Body of pancreas (tissue), 4 donors: ENCODE measurements around the gene STRBP. TPM values are rescaled to one million over a fixed set of nuclear protein-coding genes. Genes with fewer than 3 reads are reported as not detected.

Experiments used
- ATAC-seq: fragments of 150-250 bp; one replicate; pipeline ENCODE4 v1.9.1; 2016
- DNase-seq, 4 donors: peaks; one replicate each; pipeline ENCODE4 v3.0.0-alpha.2; 2019
- H3K27ac ChIP-seq, 4 donors: fragments of 200-600 bp; sonication (generic); 1 replicate in 3 of 4; 2 replicates in 1 of 4; pipeline versions ENCODE4 v1.5.1 to v1.6.1; 2016 to 2019; ENCODE audit warnings: mild to moderate bottlenecking in 1 of 4, mixed read lengths in 1 of 4, moderate library complexity in 1 of 4
- H3K27me3 ChIP-seq, 2 donors: fragments of 200-600 bp; sonication (generic); one replicate each; pipeline ENCODE4 v1.6.0; 2016; ENCODE audit warnings: mild to moderate bottlenecking in 1 of 2
- H3K36me3 ChIP-seq, 2 donors: fragments of 200-600 bp; sonication (generic); replicated peaks in 1 of 2; 2 replicates each; pipeline ENCODE4 v1.5.1; 2016; ENCODE audit warnings: low read depth in 2 of 2; ENCODE audit not compliant: insufficient read depth in 1 of 2
- H3K4me1 ChIP-seq: fragments of 200-600 bp; sonication (generic); one replicate; pipeline ENCODE4 v1.6.0; 2016
- H3K4me3 ChIP-seq, 2 donors: fragments of 200-600 bp; sonication (generic); 1 replicate in 1 of 2; 2 replicates in 1 of 2; pipeline ENCODE4 v1.5.1; 2016 to 2019
- H3K9me3 ChIP-seq, 3 donors: fragments of 200-600 bp; sonication (generic); 1 replicate in 2 of 3; 2 replicates in 1 of 3; pipeline ENCODE4 v1.5.1; 2016
- CTCF ChIP-seq, 7 experiments: fragments of 450-650 bp in 4 of 7; fragments of 200-600 bp in 3 of 7; sonication (generic) in 3 of 7; IDR thresholded peaks; one replicate each; pipeline ENCODE4 v1.5.1; 2016 to 2019; ENCODE audit warnings: antibody characterized with exemption in 7 of 7
- POLR2A ChIP-seq, 3 donors: fragments of 450-650 bp; IDR thresholded peaks; one replicate each; pipeline ENCODE4 v1.6.1; 2016; ENCODE audit warnings: antibody characterized with exemption in 3 of 3, mild to moderate bottlenecking in 2 of 3
- WGBS, 2 donors: methylation state at CpG; one replicate each; pipeline ENCODE4 v1.1.5; 2017; 5-methylcytosine and 5-hydroxymethylcytosine counted together
- intact Hi-C: fragments of 100-400 bp; cut with DNase I; formaldehyde crosslinking; loops from one replicate; pipeline ENCODE4 v1.15.1; 2023
- total RNA-seq, 2 donors: library from RNA; depleted of rRNA; stranded (reverse); fragments of >200 nt; gene quantifications; one replicate each; pipeline ENCODE4 v1.1.0, GENCODE V29; 2016

STRBP gene
- total RNA-seq, 2 donors from 2014 or later = 11.5 to 13.5 TPM

GRCh38 chr9:123085916-123086315 is 182.5 kb downstream of the STRBP start:
- peaks cover 0 to 8% of the 10 kb centered on the region in 2 donors for H3K36me3 ChIP-seq

GRCh38 chr9:123084256-123084655 is 184.1 kb downstream of the STRBP start:
- Histone ChIP-seq H3K4me1 (no peaks in the 10 kb centered on the region), H3K4me3 (no peak overlapping the region), H3K9me3 (no peaks in the 10 kb centered on the region), H3K36me3 (peaks cover 0 to 2% of the 10 kb centered on the region in 2 donors), H3K27me3 (no peaks in the 10 kb centered on the region), H3K27ac (no peak overlapping the region)
- TF ChIP-seq POLR2A (IDR thresholded peaks at IDR 0.05) (no peak), CTCF (IDR thresholded peaks at IDR 0.05) (no peak)
- no peak for ATAC-seq
- no peak for DNase-seq
- 95% methylated on average over 1 of the region's 1 CpG for WGBS, 2 donors
- intact Hi-C loops = loop anchor here (10.0 kb wide), 1 partner anchor 261 kb away; no protein-coding TSS in a partner anchor

More at GRCh38 chr9:123085916-123086315, 182.5 kb downstream of the STRBP start:
- H3K4me3 ChIP-seq = no peak overlapping the region
- no peaks in the 10 kb centered on the region for H3K4me1 ChIP-seq
- intact Hi-C loops = loop anchor here (10.0 kb wide), 1 partner anchor 259 kb away; no protein-coding TSS in a partner anchor
- H3K9me3 ChIP-seq = no peaks in the 10 kb centered on the region
- DNase-seq (no peak), ATAC-seq (no peak)
- no peak for TF ChIP-seq CTCF (IDR thresholded peaks at IDR 0.05)
- TF ChIP-seq POLR2A (IDR thresholded peaks at IDR 0.05) = no peak
- H3K27me3 ChIP-seq = no peaks in the 10 kb centered on the region
- no peak overlapping the region for H3K27ac ChIP-seq
- WGBS, 2 donors = 47 to 49% methylated on average over 2 of the region's 2 CpGs

GRCh38 chr9:123083680-123084079 is 184.7 kb downstream of the STRBP start:
- Histone ChIP-seq H3K4me1 (no peaks in the 10 kb centered on the region), H3K9me3 (no peaks in the 10 kb centered on the region), H3K4me3 (no peak overlapping the region), H3K27me3 (no peaks in the 10 kb centered on the region), H3K27ac (no peak overlapping the region), H3K36me3 (peaks cover 0 to 3% of the 10 kb centered on the region in 2 donors)
- no peak for DNase-seq
- intact Hi-C loops = loop anchor here (10.0 kb wide), 1 partner anchor 261 kb away; no protein-coding TSS in a partner anchor
- 64 to 68% methylated on average over 6 of the region's 6 CpGs for WGBS, 2 donors
- ATAC-seq = no peak
- no peak for TF ChIP-seq POLR2A (IDR thresholded peaks at IDR 0.05)

GRCh38 chr9:123081824-123082223 is 186.6 kb downstream of the STRBP start:
- no peak for DNase-seq
- Histone ChIP-seq H3K27me3 (no peaks in the 10 kb centered on the region), H3K4me1 (no peaks in the 10 kb centered on the region), H3K36me3 (peaks cover 0 to 6% of the 10 kb centered on the region in 2 donors), H3K4me3 (no peak overlapping the region), H3K9me3 (no peaks in the 10 kb centered on the region), H3K27ac (no peak overlapping the region)
- WGBS, 2 donors = 19 to 26% methylated on average over 2 of the region's 2 CpGs
- peak; percentile 50 for ATAC-seq
- intact Hi-C loops = loop anchor here (10.0 kb wide), 1 partner anchor 263 kb away; no protein-coding TSS in a partner anchor
- TF ChIP-seq CTCF (IDR thresholded peaks at IDR 0.05) (peak in 6 of 7 experiments; percentile 10 to 64 (median 54)), POLR2A (IDR thresholded peaks at IDR 0.05) (no peak)

- H3K4me1 ChIP-seq = no peaks in the 10 kb centered on the region
- H3K27me3 ChIP-seq = no peaks in the 10 kb centered on the region
- no peak overlapping the region for H3K27ac ChIP-seq
- no peak for ATAC-seq
- no peak for DNase-seq
- H3K4me3 ChIP-seq = no peak overlapping the region
- H3K9me3 ChIP-seq = no peaks in the 10 kb centered on the region
- 83 to 88% methylated on average over 3 of the region's 3 CpGs for WGBS, 2 donors
- peaks cover 0 to 12% of the 10 kb centered on the region in 2 donors for H3K36me3 ChIP-seq
- intact Hi-C loops = loop anchor here (10.0 kb wide), 1 partner anchor 264 kb away; no protein-coding TSS in a partner anchor
- TF ChIP-seq CTCF (IDR thresholded peaks at IDR 0.05) (no peak), POLR2A (IDR thresholded peaks at IDR 0.05) (no peak)
Observed at GRCh38 chr9:123080444-123080843, 187.9 kb downstream of the STRBP start.
